ENCODE measurements around the gene EIF5.

Gene EIF5

GRCh38 chr14:103372017-103372416 is 38.0 kb downstream of the EIF5 start:
- DNase-seq (ENCODE audit: low read depth) = no peak

GRCh38 chr14:103372552-103373304 is 38.7 kb downstream of the EIF5 start:
- DNase-seq (ENCODE audit: low read depth) = no peak

GRCh38 chr14:103374121-103374520 is 40.1 kb downstream of the EIF5 start:
- no peak for DNase-seq (ENCODE audit: low read depth)

- no peak for DNase-seq (ENCODE audit: low read depth)
Measured at GRCh38 chr14:103377522-103378037, 43.5 kb downstream of the EIF5 start.

- DNase-seq (ENCODE audit: low read depth) = no peak
Measured at GRCh38 chr14:103378038-103378854, 44.2 kb downstream of the EIF5 start.

- DNase-seq (ENCODE audit: low read depth) = no peak
Measured at GRCh38 chr14:103380719-103381377, 46.8 kb downstream of the EIF5 start.

- no peak for DNase-seq (ENCODE audit: low read depth)
Measured at GRCh38 chr14:103382376-103382775, 48.3 kb downstream of the EIF5 start.

GRCh38 chr14:103384450-103385151 is 50.6 kb downstream of the EIF5 start:
- no peak for DNase-seq (ENCODE audit: low read depth)

- peak; percentile 96 for DNase-seq (ENCODE audit: low read depth)
Measured at GRCh38 chr14:103385152-103385928, 51.3 kb downstream of the EIF5 start, which contains the start of gene MARK3. TSS of gene MARK3 (plus strand) at chr14:103385415. CDS start at chr14:103386030, 615 bp downstream.

- peak; percentile 10 for DNase-seq (ENCODE audit: low read depth)
Measured at GRCh38 chr14:103385929-103386712, 52.1 kb downstream of the EIF5 start.

GRCh38 chr14:103386713-103387329 is 52.8 kb downstream of the EIF5 start:
- DNase-seq (ENCODE audit: low read depth) = no peak

GRCh38 chr14:103388664-103389063 is 54.6 kb downstream of the EIF5 start:
- no peak for DNase-seq (ENCODE audit: low read depth)

GRCh38 chr14:103390605-103391004 is 56.6 kb downstream of the EIF5 start:
- DNase-seq (ENCODE audit: low read depth) = no peak

- peak; percentile 17 for DNase-seq (ENCODE audit: low read depth)
Measured at GRCh38 chr14:103391048-103391447, 57.0 kb downstream of the EIF5 start.

GRCh38 chr14:103392106-103392505 is 58.1 kb downstream of the EIF5 start:
- no peak for DNase-seq (ENCODE audit: low read depth)

- DNase-seq (ENCODE audit: low read depth) = no peak
Measured at GRCh38 chr14:103392572-103392971, 58.5 kb downstream of the EIF5 start.

GRCh38 chr14:103393070-103393469 is 59.0 kb downstream of the EIF5 start:
- no peak for DNase-seq (ENCODE audit: low read depth)

- no peak for DNase-seq (ENCODE audit: low read depth)
Measured at GRCh38 chr14:103393676-103394626, 59.9 kb downstream of the EIF5 start.

All from activated gamma-delta T cell treated with anti-CD3 and anti-CD28 coated beads, Interleukin-2, amount 50 U/mL, for 16 hours (primary cell).